NCI-H2081 treated with DMSO at 0.1 percent for 48 hours (cell line): Measurements from ENCODE around the gene PDIA2.
"Not testable (repeated sequence)": the region's sequence is repeated elsewhere in the genome, so short reads cannot be mapped to it uniquely, and the experiment has no call there.

Source experiments
- DNase-seq: peaks from one replicate; lab custom pipeline; 2025; lab: John Stamatoyannopoulos, UW

Gene PDIA2

DNA sequence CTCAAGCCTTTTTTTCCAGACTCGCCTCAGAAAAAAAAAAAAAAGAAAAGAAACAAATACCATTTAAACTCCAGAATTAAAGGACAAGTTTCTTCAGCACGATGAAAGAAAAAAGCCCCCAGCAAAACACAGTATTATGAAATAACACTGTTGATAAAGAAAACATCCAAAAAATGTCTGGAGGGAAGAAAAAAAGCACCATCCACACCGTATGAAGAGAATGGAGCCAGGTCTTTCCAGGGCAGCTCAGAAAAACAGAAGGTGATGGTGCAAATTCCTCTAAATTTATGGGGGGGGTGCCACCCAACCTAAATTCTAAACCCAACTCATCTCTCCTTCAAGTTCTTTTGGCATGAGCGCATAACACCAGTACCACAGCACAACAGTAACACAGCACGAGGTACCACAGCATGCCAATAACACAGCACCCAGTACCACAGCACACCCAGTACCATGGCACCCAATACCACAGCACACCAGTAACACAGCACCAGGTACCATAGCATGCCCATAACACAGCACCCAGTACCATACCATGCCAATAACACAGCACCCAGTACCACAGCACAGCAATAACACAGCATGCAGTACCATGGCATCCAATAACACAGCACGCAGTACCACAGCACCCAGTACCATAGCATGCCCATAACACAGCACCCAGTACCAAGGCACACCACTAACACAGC, 50.6 kb downstream of the PDIA2 start:
- no peak for DNase-seq

DNA sequence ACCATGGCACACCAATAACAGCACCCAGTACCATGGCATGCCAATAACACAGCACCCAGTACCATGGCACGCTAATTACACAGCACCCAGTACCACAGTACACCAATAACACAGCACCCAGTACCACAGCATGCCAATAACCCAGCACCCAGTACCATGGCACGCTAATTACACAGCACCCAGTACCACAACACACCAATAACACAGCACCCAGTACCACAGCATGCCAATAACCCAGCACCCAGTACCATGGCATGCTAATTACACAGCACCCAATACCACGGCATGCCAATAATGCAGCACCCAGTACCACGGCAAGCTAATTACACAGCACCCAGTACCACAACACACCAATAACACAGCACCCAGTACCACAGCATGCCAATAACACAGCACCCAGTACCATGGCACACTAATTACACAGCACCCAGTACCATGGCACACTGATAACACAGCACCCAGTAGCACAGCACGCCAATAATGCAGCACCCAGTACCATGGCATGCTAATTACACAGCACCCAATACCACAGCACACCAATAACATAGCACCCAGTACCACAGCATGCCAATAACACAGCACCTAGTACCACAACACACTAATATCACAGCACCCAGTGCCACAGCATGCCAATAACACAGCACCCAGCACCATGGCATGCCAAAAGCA, 51.3 kb downstream of the PDIA2 start:
- DNase-seq, result not testable (repeated sequence)

DNA sequence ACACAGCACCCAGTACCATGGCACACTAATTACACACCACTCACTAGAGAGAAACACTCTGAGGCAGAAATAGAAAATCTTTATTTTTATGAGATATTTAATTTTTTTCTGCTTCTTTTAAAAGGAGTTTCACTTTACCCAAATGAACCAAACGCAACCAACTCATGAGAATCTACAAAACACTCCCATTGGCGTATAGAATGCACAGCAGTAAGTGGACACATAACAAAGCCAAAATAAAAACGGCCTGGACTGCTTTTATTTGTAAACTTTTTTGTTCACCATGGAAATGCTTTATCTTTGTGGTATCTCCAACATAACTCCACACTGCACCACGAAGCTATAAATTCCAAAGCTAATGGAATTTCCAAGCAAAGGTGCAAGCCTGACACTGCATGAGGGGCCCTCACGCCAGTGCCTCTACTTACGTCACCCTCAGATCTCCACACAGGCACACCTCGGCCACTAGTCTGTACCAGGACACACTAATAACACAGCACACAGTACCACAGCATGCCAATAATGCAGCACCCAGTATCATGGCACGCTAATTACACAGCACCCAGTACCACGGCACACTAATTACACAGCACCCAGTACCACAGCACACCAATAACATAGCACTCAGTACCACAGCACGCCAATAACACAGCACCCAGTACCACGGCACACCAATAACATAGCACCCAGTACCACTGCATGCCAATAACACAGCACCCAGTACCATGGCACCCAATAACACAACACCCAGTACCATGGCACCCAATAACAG, 52.1 kb downstream of the PDIA2 start:
- not testable (repeated sequence) for DNase-seq

DNA sequence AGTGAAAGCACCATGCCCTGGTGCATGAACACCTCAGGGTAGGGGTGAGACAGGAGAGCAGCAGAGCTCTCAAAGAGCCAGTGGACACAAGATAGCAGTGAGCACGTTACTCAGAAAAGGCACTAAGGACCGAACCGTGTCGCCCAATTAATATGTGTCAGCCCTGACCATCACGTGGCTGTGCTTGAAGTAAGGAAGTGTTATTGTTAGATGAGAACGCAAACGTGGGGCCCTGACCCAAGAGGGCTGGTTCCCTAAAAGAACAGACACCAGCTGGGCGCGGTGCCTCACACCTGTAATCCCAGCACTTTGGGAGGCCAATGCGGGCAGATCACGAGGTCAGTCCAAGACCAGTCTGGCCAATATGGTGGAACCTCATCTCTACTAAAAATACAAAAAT, 53.3 kb downstream of the PDIA2 start:
- DNase-seq, result no peak
